IPS-18c (cell line): ENCODE results near the gene PRCC.

Experiments used
- H3K4me3 ChIP-seq: 2 replicates; pipeline ENCODE4 v1.7.0; 2013; ENCODE audit warnings: low read depth, mild to moderate bottlenecking, low read length, moderate library complexity; ENCODE audit not compliant: insufficient read depth
- H3K9me3 ChIP-seq: one replicate; pipeline ENCODE4 v1.6.1; 2013; ENCODE audit warnings: mild to moderate bottlenecking, low read length, moderate library complexity; ENCODE audit not compliant: control insufficient read depth, insufficient read depth

Gene PRCC

DNA sequence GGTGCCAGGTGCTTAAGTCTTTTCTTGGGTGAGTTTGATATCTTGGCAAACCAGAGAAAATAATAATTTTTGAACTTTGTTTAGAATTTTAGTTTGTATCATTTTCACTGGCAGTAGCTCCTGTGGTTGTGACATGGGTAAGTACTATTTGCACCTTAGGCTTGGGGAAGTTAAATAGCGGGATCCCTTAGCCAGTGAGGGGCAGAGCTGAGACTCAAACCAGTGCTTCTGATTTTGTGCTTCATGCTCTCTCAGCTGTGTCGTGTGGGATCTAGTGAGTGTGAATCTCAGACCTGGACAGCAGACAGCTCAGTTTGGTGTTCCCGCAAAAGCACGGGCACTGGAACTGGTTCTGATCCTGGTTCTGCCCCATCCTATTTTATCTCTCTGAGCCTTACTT lies 9.6 kb downstream of the PRCC start:
- Histone ChIP-seq H3K9me3 (no peaks in the 10 kb centered on the region), H3K4me3 (no peak overlapping the region)

DNA sequence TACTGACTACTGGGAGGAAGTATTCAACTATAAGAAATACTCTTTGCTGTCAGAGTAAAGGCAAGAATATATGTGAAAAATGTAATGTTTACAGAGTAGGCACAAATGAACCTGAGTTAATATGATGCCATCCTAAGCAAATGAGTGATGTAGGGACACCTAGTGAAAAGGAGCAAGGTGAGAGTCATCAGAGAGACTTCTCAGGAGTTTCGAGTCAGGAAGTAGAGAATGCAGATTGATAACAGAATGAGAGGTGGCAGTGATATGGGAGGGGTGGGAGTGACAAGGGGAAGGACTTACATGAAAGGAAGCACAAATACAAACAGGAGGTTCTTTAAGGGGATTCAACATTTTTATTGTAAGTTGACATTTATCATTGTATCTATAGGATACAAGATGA lies 10.2 kb downstream of the PRCC start:
- Histone ChIP-seq H3K9me3 (no peaks in the 10 kb centered on the region), H3K4me3 (no peak overlapping the region)

DNA sequence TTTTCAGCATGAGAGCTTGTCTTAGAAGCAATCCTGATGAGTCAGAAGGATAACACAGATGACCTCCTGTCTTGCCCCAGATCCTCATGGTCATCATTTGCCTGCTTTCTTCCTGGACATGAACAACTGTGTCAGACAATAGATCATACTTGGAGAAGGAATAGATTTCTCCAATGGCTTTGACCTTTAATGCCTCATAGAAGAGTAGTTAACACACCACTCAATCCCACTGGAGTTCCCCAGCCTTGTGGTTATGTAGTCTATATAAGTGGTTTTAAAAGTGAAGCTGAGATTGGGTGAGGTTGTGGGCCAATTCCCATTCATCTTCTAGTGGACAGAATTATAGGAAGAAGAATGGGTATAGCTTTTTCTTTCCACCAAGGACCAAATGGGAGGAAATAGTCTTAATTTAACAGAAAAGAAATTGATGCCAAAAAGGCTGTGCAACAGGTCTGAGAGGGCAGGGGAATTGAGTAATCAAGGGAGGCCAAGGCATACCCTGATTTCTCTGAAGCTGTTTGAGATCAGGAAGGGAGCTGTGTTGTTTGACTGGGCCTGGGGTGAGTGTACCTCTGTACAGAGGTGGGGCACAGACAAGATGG lies 14.4 kb downstream of the PRCC start:
- no peak overlapping the region for H3K4me3 ChIP-seq
- H3K9me3 ChIP-seq: no peaks in the 10 kb centered on the region

DNA sequence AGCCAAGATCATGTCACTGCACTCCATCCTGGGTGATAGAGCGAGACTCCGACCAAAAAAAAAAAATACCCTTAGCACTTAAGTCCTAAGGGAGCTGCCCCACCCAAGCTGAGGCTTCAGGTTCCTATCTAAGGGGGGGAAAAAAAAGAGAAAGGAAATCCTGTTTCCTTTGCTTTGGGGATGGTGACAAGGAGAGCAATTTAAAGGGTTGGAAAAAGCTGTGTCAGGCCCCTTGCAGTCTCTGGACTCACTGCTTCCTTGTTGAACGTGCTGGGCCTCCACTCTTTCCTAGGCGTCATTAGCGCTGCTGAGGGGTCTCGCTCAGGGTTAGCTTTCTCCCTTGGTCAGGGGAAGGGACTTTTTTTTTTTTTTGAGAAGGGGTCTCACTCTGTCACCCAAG lies 18.1 kb downstream of the PRCC start:
- Histone ChIP-seq H3K9me3 (no peaks in the 10 kb centered on the region), H3K4me3 (no peak overlapping the region)

DNA sequence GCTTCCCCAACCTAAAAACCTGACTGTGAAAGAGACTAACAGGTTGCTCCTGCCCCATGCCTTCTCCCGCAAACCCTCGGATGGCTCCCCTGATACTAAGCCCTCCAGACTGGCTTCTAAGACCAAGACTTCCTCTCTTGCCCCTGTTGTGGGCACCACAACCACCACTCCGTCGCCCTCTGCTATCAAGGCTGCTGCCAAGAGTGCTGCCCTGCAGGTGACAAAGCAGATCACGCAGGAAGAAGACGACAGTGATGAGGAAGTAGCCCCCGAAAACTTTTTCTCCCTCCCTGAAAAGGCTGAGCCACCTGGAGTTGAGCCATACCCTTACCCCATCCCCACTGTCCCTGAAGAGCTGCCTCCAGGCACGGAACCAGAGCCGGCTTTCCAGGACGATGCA lies 19.3 kb downstream of the PRCC start:
- Histone ChIP-seq H3K9me3 (no peaks in the 10 kb centered on the region), H3K4me3 (no peak overlapping the region)

DNA sequence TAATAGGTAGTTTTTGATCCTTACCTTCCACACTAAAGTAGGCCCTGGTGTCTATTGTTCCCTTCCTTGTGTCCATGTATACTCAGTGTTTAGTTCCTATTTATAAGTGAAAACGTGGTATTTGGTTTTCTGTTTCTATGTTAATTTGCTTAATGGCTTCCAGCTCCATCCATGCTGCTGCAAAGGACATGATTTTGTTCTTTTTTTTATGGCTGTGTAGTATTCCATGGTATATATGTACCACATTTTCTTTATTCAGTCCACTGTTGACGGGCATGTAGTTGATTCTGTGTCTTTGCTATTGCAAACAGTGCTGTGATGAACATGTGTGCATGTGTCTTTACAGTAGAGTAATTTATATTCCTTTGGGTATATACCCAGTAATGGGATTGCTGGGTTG lies 20.8 kb downstream of the PRCC start:
- H3K9me3 ChIP-seq: no peaks in the 10 kb centered on the region
- H3K4me3 ChIP-seq: no peak overlapping the region

DNA sequence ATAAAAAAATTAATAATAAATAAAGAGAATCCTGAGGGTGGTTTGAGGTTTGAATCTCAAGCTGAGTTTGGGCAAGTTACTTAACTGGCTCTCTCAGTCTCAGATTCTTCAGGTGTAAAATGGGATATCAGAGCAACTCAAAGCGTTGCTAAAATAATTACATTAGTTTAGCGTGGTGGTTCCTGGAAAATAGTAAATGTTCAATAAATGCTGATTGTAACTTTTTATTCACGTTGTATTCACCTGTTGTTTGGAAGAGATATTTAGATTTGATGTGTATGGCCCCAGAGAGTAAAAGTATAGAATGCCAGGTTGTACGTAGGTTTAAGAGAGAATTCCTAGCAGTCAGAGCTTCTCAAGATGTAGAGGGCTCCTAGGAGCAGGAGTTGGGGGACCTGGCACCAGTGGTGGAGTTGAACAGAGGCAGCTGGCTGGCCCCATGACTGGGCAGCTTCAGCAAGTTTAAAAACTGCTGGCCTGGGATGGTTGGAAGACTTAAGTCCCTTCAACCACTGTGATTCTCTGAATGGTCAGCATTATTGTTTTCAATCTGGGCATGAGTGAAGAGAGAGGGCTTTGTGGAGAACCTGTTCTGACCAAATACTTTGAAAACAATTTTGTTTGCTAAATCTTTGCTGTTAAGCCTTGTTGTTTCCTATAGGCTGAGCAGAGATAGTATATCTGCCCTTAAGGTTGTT lies 22.4 kb downstream of the PRCC start:
- no peaks in the 10 kb centered on the region for H3K9me3 ChIP-seq
- H3K4me3 ChIP-seq: no peak overlapping the region

DNA sequence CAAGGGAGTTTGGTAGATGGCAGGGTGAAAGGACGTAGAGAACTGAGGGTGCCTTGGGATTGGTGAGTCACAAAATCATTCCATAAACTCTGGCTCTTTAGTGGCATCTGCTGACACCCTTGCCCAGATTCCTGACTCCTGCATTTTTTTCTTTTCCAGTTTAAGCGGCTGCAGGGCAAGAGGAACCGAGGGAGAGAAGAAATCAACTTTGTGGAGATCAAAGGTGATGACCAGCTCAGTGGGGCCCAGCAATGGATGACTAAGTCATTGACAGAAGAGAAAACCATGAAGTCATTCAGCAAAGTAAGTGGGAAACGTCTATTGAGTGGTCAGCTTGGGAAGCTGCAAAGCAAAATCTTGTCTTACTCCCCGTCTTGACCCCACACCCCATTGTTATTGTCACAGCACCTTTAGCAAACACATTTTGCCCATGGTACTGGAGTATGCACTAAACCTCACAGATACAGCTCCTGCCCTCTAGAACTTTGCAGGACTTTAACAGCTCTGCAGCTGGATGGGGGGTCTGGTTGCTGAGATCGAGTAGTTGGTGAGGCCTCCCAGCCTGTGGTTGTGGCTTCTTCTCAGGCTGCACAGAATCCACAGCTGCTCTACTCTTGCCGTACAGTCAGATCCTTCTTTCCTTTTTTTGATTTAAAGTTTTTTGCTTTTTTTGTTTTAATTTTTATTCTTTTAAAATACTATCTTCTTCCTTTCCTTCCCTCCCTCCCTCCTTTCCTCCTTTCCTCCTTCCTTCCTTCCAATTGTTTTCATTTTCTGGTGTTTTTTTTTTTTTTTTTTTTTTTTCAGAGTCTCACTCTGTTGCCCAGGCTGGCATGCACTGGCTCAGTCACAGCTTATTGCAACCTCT lies 27.4 kb downstream of the PRCC start:
- no peak overlapping the region for H3K4me3 ChIP-seq
- H3K9me3 ChIP-seq: no peaks in the 10 kb centered on the region

DNA sequence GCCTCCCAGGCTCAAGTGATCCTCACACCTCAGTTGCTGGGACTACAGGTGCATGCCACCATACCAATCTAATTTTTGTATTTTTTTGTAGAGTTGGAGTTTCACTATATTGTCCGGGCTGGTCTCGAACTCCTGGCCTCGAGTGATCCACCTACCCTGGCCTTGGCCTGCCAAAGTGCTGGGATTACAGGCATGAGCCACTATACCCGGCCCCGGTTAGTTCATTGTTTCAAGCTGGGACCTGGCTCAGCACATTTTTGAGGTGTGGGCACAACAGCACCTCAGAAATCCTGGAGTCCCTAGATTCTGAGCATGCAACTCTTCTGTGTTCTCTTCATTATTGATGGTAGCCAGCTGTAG lies 28.0 kb downstream of the PRCC start:
- H3K4me3 ChIP-seq: no peak overlapping the region
- no peaks in the 10 kb centered on the region for H3K9me3 ChIP-seq

DNA sequence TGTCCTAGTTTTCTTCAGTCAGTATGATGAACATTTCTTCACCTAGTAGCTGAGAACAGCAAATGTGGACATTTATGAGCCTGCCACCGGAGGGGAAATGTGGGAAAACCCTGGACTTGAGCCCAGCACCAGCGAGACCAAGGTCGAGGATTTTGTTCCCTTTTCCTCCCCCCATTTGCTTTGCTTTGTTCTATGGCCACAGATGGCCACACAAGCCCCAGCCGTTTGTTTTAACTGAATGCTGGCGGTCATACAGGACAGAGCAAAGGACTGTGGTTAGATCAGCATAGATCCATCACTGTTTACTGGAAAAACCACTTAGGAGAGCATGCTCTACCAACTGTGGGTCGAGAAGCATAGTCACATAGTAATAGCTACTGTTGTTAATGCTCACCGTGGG lies 28.5 kb downstream of the PRCC start:
- H3K4me3 ChIP-seq: no peak overlapping the region
- no peaks in the 10 kb centered on the region for H3K9me3 ChIP-seq

DNA sequence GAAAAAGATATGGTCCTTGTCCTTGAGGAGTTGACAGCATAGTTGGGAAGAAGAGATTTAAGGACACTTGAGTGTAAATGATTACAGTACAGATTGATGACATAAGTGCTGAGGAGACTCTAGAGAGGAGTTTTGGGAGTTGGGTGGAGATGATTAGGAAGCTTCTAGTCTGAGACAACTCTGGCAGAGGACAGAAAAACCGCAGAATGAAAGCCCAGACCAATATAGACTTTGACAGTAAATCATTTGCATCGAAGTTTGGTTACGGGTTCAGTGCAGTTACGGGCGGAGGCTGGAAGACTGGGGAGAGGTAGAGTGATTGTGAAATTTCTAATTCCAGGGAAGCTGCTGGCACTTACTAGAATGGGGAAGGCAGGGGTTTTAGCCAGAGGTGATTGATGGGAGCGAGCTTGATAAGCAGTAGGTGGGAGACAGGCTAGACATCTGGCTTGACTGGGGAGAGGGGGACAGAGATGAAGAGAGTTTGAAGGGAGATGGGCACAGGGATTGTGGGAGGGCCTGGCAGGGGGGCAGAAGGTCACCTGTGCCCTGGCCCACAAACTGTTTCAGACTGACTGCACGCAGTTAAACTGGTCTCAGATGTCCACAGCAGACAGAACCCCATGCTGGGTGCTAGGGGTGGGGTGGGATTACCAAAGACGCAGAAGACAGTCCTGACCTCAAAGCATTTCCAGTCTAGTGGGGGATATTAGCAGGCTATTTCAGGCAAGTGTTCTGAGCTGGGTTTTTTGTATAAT lies 29.2 kb downstream of the PRCC start:
- Histone ChIP-seq H3K9me3 (no peaks in the 10 kb centered on the region), H3K4me3 (no peak overlapping the region)

DNA sequence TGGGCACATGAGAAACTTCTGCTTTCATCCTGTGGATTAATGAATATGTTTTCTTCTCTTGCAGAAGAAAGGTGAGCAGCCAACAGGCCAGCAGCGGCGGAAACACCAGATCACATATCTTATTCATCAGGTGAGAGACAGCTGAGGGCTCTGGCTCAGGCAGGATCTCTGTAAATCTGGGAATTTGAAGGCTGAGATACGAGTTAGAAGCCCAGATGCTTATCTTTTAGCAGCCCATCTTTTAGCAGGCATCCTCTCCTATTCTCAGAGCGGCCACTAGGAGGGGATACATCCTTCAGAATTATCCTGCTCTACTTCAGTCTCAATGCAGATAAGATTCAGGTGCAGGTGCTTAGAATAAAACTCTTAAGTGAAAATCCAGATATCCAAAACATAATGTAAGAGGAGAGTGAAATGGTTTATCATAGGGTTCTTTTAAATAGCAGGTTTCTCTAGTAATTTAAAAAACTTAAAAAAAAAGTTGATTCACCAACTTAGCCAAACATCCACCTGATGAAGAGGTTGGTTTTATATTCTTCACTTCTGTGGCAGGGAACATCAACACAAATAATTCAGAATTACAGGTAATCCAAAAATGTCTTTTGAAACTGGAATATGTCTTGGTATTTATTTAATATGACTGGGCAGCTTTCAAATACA lies 30.0 kb downstream of the PRCC start:
- Histone ChIP-seq H3K9me3 (no peaks in the 10 kb centered on the region), H3K4me3 (no peak overlapping the region)

DNA sequence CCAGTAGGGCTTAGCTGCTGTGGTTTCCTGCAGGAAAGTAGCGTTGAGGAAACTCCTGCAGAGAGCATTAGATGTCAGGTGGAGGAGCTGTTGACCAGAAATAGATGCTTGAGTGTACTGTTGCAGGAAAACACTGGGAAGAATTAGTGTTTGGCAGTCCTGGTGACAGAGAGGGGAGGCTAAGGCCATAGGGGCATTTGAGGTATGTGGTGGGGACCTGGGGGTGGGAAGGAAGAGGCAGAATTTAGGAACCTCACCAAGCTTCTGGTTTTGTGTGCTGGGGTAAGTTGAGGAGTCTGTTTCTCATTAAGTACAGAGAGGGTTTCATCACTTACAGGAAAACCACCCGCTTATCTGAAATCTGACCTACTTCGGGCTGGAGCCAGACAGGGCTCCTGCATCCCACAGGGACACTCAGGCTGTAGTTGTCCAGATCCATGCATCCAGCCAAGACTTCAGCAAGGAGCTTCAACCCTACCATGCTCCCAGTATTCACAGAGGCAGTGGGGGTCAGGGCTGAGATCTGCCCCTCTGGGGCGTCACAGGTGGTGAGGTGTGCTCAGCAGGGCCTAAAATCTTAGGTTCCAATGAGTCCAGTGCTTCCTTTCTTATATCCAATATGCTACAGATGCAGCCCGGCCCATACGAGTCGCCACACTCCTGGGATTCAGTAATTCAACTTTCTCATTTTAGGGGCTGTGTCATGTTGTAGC lies 34.2 kb downstream of the PRCC start:
- Histone ChIP-seq H3K9me3 (no peaks in the 10 kb centered on the region), H3K4me3 (no peak overlapping the region)

DNA sequence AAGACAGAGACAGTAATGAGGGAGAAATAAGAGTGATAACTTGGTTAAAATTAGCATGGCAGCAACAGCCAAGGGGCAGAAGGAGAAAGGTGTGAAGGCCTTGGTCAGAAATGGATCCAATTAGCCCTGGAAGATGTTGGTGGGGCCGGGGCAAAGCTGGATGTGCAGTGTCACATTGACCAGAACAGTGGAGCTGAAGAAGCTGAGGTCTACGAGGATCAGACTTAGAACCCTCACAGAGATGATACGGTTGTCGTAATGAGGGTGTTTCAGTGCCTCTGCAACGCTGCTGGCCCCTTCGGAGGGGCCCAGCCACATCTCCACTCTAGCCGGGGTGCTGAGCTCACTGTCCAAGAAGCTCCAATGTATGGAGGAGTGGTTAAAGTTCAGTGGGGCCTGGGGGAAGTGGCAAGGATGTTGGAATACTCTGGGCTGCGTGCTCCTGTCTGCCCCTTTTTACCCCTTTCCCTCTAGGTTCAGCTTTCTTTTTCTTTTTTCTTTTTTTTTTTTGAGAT lies 35.1 kb downstream of the PRCC start:
- no peaks in the 10 kb centered on the region for H3K9me3 ChIP-seq
- H3K4me3 ChIP-seq: no peak overlapping the region

DNA sequence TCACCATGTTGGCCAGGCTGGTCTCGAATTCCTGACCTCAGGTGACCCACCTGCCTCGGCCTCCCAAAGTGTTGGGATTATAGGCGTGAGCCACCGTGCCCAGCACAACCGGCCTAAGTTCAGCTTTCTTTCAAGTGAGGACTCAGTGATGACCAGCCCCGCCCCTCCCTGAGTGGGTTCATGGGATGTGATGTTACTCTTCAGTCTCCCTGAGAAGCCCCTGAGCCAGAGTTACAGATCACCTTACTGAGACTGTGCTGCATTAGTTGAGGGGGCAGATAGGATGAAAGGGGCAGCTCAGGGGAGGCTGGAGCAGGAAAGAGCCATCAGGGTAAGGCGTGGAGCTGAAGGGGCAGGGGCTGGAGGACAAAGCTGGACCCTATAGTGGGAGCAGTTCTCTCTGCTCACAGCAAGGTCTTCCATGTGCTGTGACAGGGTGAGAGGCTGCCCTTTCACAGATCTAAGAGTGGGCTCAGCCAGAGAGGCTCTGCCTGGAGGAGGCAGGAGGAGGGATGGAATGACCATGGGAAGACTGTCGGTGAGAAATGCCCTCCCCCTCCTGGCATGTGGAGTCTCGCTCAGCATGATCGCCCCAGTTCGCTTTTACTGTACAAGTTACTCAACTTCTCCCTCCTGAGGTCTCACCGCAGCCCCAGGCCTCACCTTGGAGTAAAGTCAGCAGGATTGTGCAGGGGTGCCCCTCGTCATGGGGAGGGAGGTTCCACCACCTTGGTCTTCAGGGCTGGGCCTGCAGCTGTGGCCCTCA lies 35.9 kb downstream of the PRCC start:
- no peaks in the 10 kb centered on the region for H3K9me3 ChIP-seq

DNA sequence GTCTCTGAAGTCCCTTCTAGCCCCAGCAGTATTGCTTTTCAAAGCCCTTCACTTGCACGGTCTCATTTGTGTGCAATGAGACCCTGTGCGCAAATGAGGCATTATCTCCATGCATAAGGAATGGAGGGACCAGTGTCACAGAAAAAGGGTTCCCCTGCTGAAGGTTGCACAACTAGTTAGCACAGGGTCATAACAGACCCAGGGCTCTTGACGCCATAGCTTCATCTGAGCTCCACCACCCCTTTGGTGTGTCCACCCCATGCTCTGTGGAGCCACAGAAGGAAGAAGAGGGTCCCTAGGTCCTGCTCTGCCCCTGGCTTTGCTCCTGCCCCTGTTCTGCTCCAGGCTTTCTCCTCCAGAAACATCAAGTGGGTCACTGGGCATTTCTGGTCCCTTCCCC lies 36.7 kb downstream of the PRCC start:
- no peaks in the 10 kb centered on the region for H3K9me3 ChIP-seq
- no peak overlapping the region for H3K4me3 ChIP-seq

More for the DNA sequence above, 35.9 kb downstream of the PRCC start:
- H3K4me3 ChIP-seq: no peak overlapping the region
